Embryonic facial prominence (tissue), 1 donor: ENCODE measurements around the gene PAX8.

Source experiments
- DNase-seq: peaks from one replicate; pipeline ENCODE4 v3.0.0-alpha.2; 2016; ENCODE audit errors: extremely low spot score

PAX8 gene

GRCh38 chr2:113183703-113184102 lies 95.0 kb downstream of the PAX8 start:
- no peak for DNase-seq

GRCh38 chr2:113183264-113183663 lies 95.5 kb downstream of the PAX8 start:
- DNase-seq, result no peak

- no peak for DNase-seq
These were observed 96.1 kb downstream of the PAX8 start for GRCh38 chr2:113182471-113183260.

- DNase-seq, result no peak
These were observed 97.3 kb downstream of the PAX8 start for GRCh38 chr2:113181258-113182051.

- DNase-seq, result no peak
These were observed 98.4 kb downstream of the PAX8 start for GRCh38 chr2:113180131-113180946.

GRCh38 chr2:113179446-113180045 lies 99.2 kb downstream of the PAX8 start:
- no peak for DNase-seq

- DNase-seq, result no peak
These were observed 99.8 kb downstream of the PAX8 start for GRCh38 chr2:113178891-113179290.

- DNase-seq, result no peak
These were observed 100.5 kb downstream of the PAX8 start for GRCh38 chr2:113178069-113178746.

- no peak for DNase-seq
These were observed 101.9 kb downstream of the PAX8 start for GRCh38 chr2:113176696-113177355.

- DNase-seq, result no peak
These were observed 102.7 kb downstream of the PAX8 start for GRCh38 chr2:113175736-113176695.

GRCh38 chr2:113175042-113175628 lies 103.6 kb downstream of the PAX8 start:
- no peak for DNase-seq

- DNase-seq, result no peak
These were observed 104.4 kb downstream of the PAX8 start for GRCh38 chr2:113174376-113174750.

- DNase-seq, result no peak
These were observed 105.0 kb downstream of the PAX8 start, which contains the start of gene PSD4 for GRCh38 chr2:113173542-113174375. PSD4 (plus strand) TSS chr2:113173971; CDS start chr2:113182457, 8,486 bp downstream.

GRCh38 chr2:113172721-113173541 lies 105.8 kb downstream of the PAX8 start:
- DNase-seq, result no peak

- DNase-seq, result no peak
These were observed 107.2 kb downstream of the PAX8 start for GRCh38 chr2:113171334-113172075.

- DNase-seq, result no peak
These were observed 109.1 kb downstream of the PAX8 start for GRCh38 chr2:113169586-113169985.
